GM12878 (cell line): ENCODE data around the gene SLC7A1.

ENCODE experiments used
- CTCF ChIP-seq, 3 experiments: IDR thresholded peaks in 2 of 3; conservative IDR thresholded peaks in 1 of 3; 2 replicates each; pipeline ENCODE4 v1.5.1; 2011; ENCODE audit warnings: low read depth in 3 of 3, low read length in 3 of 3, mild to moderate bottlenecking in 3 of 3, control low read depth in 2 of 3, moderate library complexity in 2 of 3, inconsistent platforms in 1 of 3, mixed read lengths in 1 of 3; ENCODE audit not compliant: control insufficient read depth in 2 of 3, insufficient read depth in 1 of 3; ENCODE audit errors: extremely low read depth in 1 of 3
- E2F4 ChIP-seq: IDR thresholded peaks from 2 replicates; pipeline ENCODE4 v1.6.1; 2012; ENCODE audit warnings: low read depth, low read length, improper control_type of control experiment
- NR2F1 ChIP-seq: fragments of 450-650 bp; conservative IDR thresholded peaks from 2 replicates; pipeline ENCODE4 v1.6.1; 2017; ENCODE audit warnings: mild to moderate bottlenecking
- POLR2AphosphoS5 ChIP-seq: IDR thresholded peaks from 2 replicates; pipeline ENCODE4 v1.6.1; 2011; ENCODE audit warnings: mild to moderate bottlenecking, low read length, inconsistent platforms
- USF1 ChIP-seq: IDR thresholded peaks from 2 replicates; pipeline ENCODE4 v1.6.1; 2011; ENCODE audit warnings: borderline replicate concordance, low read depth, mild to moderate bottlenecking, moderate library complexity, mixed read lengths, low read length; ENCODE audit not compliant: insufficient read depth; ENCODE audit errors: extremely low read length
- ZBTB33 ChIP-seq: fragments of 450-650 bp; IDR thresholded peaks from 2 replicates; pipeline ENCODE4 v1.6.1; 2017; ENCODE audit warnings: mild to moderate bottlenecking

- no peak for TF ChIP-seq CTCF (IDR thresholded peaks at IDR 0.05 in 2 of 3, conservative IDR thresholded peaks at IDR 0.05 in 1 of 3; ENCODE audit: control insufficient read depth in 2 of 3, extremely low read depth in 1 of 3, insufficient read depth in 1 of 3, low read depth in 3 of 3, low read length in 3 of 3)
- no peak for TF ChIP-seq USF1
- no peak for TF ChIP-seq NR2F1
- no peak for TF ChIP-seq E2F4
- no peak for TF ChIP-seq ZBTB33
- no peak for TF ChIP-seq POLR2AphosphoS5
Observed at GRCh38 chr13:29524641-29525040, 70.8 kb downstream of the SLC7A1 start.
